Liver (tissue), 9 donors: Measurements from ENCODE around the gene TMOD2. TPM values are rescaled to one million over a fixed set of nuclear protein-coding genes. Genes with fewer than 3 reads are reported as not detected.
"Not testable (repeated sequence)": the region's sequence is repeated elsewhere in the genome, so short reads cannot be mapped to it uniquely, and the experiment has no call there.

ENCODE experiments used
- DNase-seq: peaks from one replicate; pipeline ENCODE4 v3.0.0-alpha.2; 2017; ENCODE audit warnings: low spot score
- H3K27ac ChIP-seq, 2 donors: one replicate each; pipeline ENCODE4 v1.7.0; 2013; ENCODE audit warnings: inconsistent platforms in 2 of 2, low read length in 2 of 2, control low read depth in 1 of 2, low read depth in 1 of 2, mild to moderate bottlenecking in 1 of 2
- H3K27me3 ChIP-seq, 4 donors: one replicate each; pipeline versions ENCODE4 v1.6.1 to v1.7.0; 2013; ENCODE audit warnings: low read length in 3 of 4, inconsistent platforms in 1 of 4, mild to moderate bottlenecking in 1 of 4, moderate library complexity in 1 of 4; ENCODE audit not compliant: control insufficient read depth in 4 of 4, insufficient read depth in 4 of 4
- H3K36me3 ChIP-seq, 4 donors: one replicate each; pipeline versions ENCODE4 v1.6.1 to v1.7.0; 2013; ENCODE audit warnings: low read length in 3 of 4, mild to moderate bottlenecking in 3 of 4, low read depth in 1 of 4, moderate library complexity in 1 of 4; ENCODE audit not compliant: control insufficient read depth in 4 of 4, insufficient read depth in 3 of 4
- H3K4me1 ChIP-seq, 4 donors: one replicate each; pipeline versions ENCODE4 v1.6.1 to v1.7.0; 2013; ENCODE audit warnings: low read length in 3 of 4, mild to moderate bottlenecking in 3 of 4, moderate library complexity in 1 of 4; ENCODE audit not compliant: control insufficient read depth in 4 of 4, insufficient read depth in 4 of 4
- H3K4me3 ChIP-seq, 3 donors: one replicate each; pipeline versions ENCODE4 v1.6.1 to v1.7.0; 2013; ENCODE audit warnings: low read length in 3 of 3, control low read depth in 1 of 3, low read depth in 1 of 3, mild to moderate bottlenecking in 1 of 3
- H3K9ac ChIP-seq, 2 donors: one replicate each; pipeline ENCODE4 v1.7.0; 2013; ENCODE audit warnings: low read length in 2 of 2, mild to moderate bottlenecking in 2 of 2, moderate library complexity in 2 of 2, control low read depth in 1 of 2, low read depth in 1 of 2
- H3K9me3 ChIP-seq, 4 donors: one replicate each; pipeline versions ENCODE4 v1.6.1 to v1.7.0; 2013; ENCODE audit warnings: low read length in 3 of 4; ENCODE audit not compliant: control insufficient read depth in 4 of 4
- CTCF ChIP-seq: fragments of 150-350 bp; IDR thresholded peaks from 2 replicates; pipeline ENCODE4 v1.5.1; 2017; ENCODE audit warnings: improper control_type of control experiment, low read depth, low read length; ENCODE audit not compliant: missing input control
- EGR1 ChIP-seq, 2 donors: IDR thresholded peaks; 2 replicates each; pipeline ENCODE4 v1.6.1; 2016 to 2018; ENCODE audit warnings: antibody characterized with exemption in 2 of 2, low read depth in 2 of 2
- FOXA2 ChIP-seq: IDR thresholded peaks from 2 replicates; pipeline ENCODE4 v1.6.1; 2016; ENCODE audit warnings: antibody characterized with exemption
- GABPA ChIP-seq, 2 donors: IDR thresholded peaks in 1 of 2; conservative IDR thresholded peaks in 1 of 2; 2 replicates each; pipeline ENCODE4 v1.6.1; 2016; ENCODE audit warnings: antibody characterized with exemption in 2 of 2, mild to moderate bottlenecking in 1 of 2, moderate library complexity in 1 of 2
- HNF4A ChIP-seq, 2 donors: conservative IDR thresholded peaks; 2 replicates each; pipeline ENCODE4 v1.6.1; 2016; ENCODE audit warnings: antibody characterized with exemption in 2 of 2, mild to moderate bottlenecking in 2 of 2
- HNF4G ChIP-seq: IDR thresholded peaks from 2 replicates; pipeline ENCODE4 v1.6.1; 2016; ENCODE audit warnings: antibody characterized with exemption
- JUND ChIP-seq, 2 donors: IDR thresholded peaks; 2 replicates each; pipeline ENCODE4 v1.6.1; 2016; ENCODE audit warnings: antibody characterized with exemption in 2 of 2
- RAD21 ChIP-seq, 2 donors: IDR thresholded peaks; 2 replicates each; pipeline ENCODE4 v1.6.1; 2016; ENCODE audit warnings: antibody characterized with exemption in 2 of 2, mild to moderate bottlenecking in 2 of 2
- REST ChIP-seq: IDR thresholded peaks from 2 replicates; pipeline ENCODE4 v1.6.1; 2016; ENCODE audit warnings: antibody characterized with exemption, mild to moderate bottlenecking
- RXRA ChIP-seq, 2 donors: IDR thresholded peaks; 2 replicates each; pipeline ENCODE4 v1.6.1; 2017 to 2018; ENCODE audit warnings: antibody characterized with exemption in 2 of 2, mild to moderate bottlenecking in 1 of 2
- YY1 ChIP-seq: IDR thresholded peaks from 2 replicates; pipeline ENCODE4 v1.6.1; 2016; ENCODE audit warnings: antibody characterized with exemption, mild to moderate bottlenecking
- WGBS: extraction: QIAGEN DNeasy Blood & Tissue Kit; methylation state at CpG from one replicate; pipeline ENCODE4 v1.1.7; 2013; 5-methylcytosine and 5-hydroxymethylcytosine counted together
- polyA plus RNA-seq, 2 donors: library from polyadenylated mRNA; stranded (reverse) in 1 of 2; unstranded in 1 of 2; fragments of 200-250 nt in 1 of 2; fragments of >200 nt in 1 of 2; fragmentation: Nextera tagmentation in 1 of 2; extraction: Ambion mirVana in 1 of 2; gene quantifications; one replicate each; pipeline versions ENCODE4 v1.2.1 to v1.2.3, GENCODE V29; 2013 to 2015
- total RNA-seq, 2 donors: library from RNA; depleted of rRNA; stranded (reverse); fragments of >200 nt; gene quantifications; one replicate each; pipeline ENCODE4 v1.2.3, GENCODE V29; 2014
- donor health status: healthy.
- donor health status: healthy.
- donor health status: healthy.
- donor health status: healthy.
- donor health status: healthy.

Gene TMOD2
- total and polyA plus RNA-seq, 4 donors, result 0.46 to 2.1 (median 1.1) TPM

GRCh38 chr15:51782357-51782896 lies 31.0 kb downstream of the TMOD2 start:
- TF ChIP-seq JUND (IDR thresholded peaks at IDR 0.05) (no peak), RAD21 (IDR thresholded peaks at IDR 0.05) (peak; percentile 87 to 89), EGR1 (IDR thresholded peaks at IDR 0.05; ENCODE audit: low read depth in 2 of 2) (no peak), YY1 (no peak), CTCF (peak; percentile 58)
- 69% methylated on average over 7 of the region's 7 CpGs for WGBS
- Histone ChIP-seq H3K4me3 (no peak overlapping the region), H3K9me3 (no peaks in the 10 kb centered on the region), H3K9ac (no peak overlapping the region), H3K27me3 (no peaks in the 10 kb centered on the region), H3K4me1 (no peaks in the 10 kb centered on the region), H3K27ac (no peak overlapping the region), H3K36me3 (no peaks in the 10 kb centered on the region)
- DNase-seq, result no peak

GRCh38 chr15:51783967-51784366 lies 32.6 kb downstream of the TMOD2 start:
- 96% methylated on average over 3 of the region's 3 CpGs for WGBS
- Histone ChIP-seq H3K9me3 (no peaks in the 10 kb centered on the region), H3K36me3 (no peaks in the 10 kb centered on the region)

GRCh38 chr15:51787130-51787529 lies 35.7 kb downstream of the TMOD2 start:
- H3K4me3 ChIP-seq, DNase-seq, H3K27ac ChIP-seq: not testable (repeated sequence)

More at GRCh38 chr15:51783967-51784366, 32.6 kb downstream of the TMOD2 start:
- H3K27ac ChIP-seq, result no peak overlapping the region
- no peak overlapping the region for H3K4me3 ChIP-seq
- TF ChIP-seq HNF4A (conservative IDR thresholded peaks at IDR 0.05) (no peak), RXRA (IDR thresholded peaks at IDR 0.05) (no peak), GABPA (IDR thresholded peaks at IDR 0.05 in 1 of 2, conservative IDR thresholded peaks at IDR 0.05 in 1 of 2) (no peak), YY1 (no peak), HNF4G (no peak), JUND (IDR thresholded peaks at IDR 0.05) (no peak), RAD21 (IDR thresholded peaks at IDR 0.05) (no peak), CTCF (no peak), REST (no peak), FOXA2 (no peak)
- no peak overlapping the region for H3K9ac ChIP-seq
- no peaks in the 10 kb centered on the region for H3K27me3 ChIP-seq
- no peak for DNase-seq
- no peaks in the 10 kb centered on the region for H3K4me1 ChIP-seq

GRCh38 chr15:51792474-51792873 lies 41.1 kb downstream of the TMOD2 start:
- DNase-seq, result not testable (repeated sequence)
- 96% methylated on average over 4 of the region's 4 CpGs for WGBS

More at GRCh38 chr15:51787130-51787529, 35.7 kb downstream of the TMOD2 start:
- WGBS, result 94% methylated on average over 11 of the region's 11 CpGs
- not testable (repeated sequence) for H3K9ac ChIP-seq, H3K4me1 ChIP-seq, H3K27me3 ChIP-seq, H3K36me3 ChIP-seq, H3K9me3 ChIP-seq

More at GRCh38 chr15:51792474-51792873, 41.1 kb downstream of the TMOD2 start:
- H3K9me3 ChIP-seq, H3K9ac ChIP-seq, H3K36me3 ChIP-seq, H3K27ac ChIP-seq, H3K4me1 ChIP-seq, H3K4me3 ChIP-seq, H3K27me3 ChIP-seq: not testable (repeated sequence)
